ENCODE results near the gene NAGLU.
"Not testable (repeated sequence)": the region's sequence is repeated elsewhere in the genome, so short reads cannot be mapped to it uniquely, and the experiment has no call there.

NAGLU gene

DNA sequence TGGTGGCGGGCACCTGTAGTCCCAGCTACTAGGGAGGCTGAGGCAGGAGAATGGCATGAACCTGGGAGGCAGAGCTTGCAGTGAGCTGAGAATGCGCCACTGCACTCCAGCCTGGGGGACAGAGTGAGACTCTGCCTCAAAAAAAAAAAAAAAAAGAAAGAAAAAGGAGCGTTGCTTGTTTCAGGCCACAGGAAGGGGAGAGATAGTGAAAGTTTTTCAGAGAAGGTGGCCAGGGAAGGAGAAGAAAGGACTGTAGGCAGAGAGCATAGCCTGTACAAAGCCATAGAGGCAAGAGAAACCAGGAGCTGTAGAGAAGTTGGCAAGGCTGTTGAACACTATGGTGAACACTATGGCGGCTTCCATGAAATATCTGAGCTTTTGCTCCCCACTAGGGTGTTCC is 4.5 kb downstream of the NAGLU start:
- Histone ChIP-seq H3K79me1 (ENCODE audit: low read length) (peaks cover 14% of the 10 kb centered on the region), H3K4me1 (ENCODE audit: control insufficient read depth in 1 of 2, insufficient read depth in 2 of 2, low read length in 2 of 2) (peaks cover 14 to 18% of the 10 kb centered on the region in 2 experiments), H3K36me3 (ENCODE audit: control insufficient read depth in 1 of 2, insufficient read depth in 2 of 2, low read length in 2 of 2) (peaks cover 25 to 29% of the 10 kb centered on the region in 2 experiments)
- H3K9me3 ChIP-seq (ENCODE audit: insufficient read depth, low read depth, low read length); H2BK12ac ChIP-seq (ENCODE audit: low read length); H4K8ac ChIP-seq (ENCODE audit: low read depth, low read length); H3K23ac ChIP-seq (ENCODE audit: low read length); H2AK5ac ChIP-seq (ENCODE audit: low read length); H3K27ac ChIP-seq (ENCODE audit: low read depth, low read length); H3K27me3 ChIP-seq (ENCODE audit: insufficient read depth, low read length); H3K4ac ChIP-seq (ENCODE audit: low read depth, low read length); H3K18ac ChIP-seq (ENCODE audit: low read length); H4K91ac ChIP-seq (ENCODE audit: low read depth, low read length); H4K12ac ChIP-seq (ENCODE audit: low read depth, low read length); H3K4me3 ChIP-seq (ENCODE audit: low read depth, low read length); DNase-seq; H2AFZ ChIP-seq (ENCODE audit: insufficient read depth, low read length, poor library complexity); H3K14ac ChIP-seq (ENCODE audit: low read length); H2BK120ac ChIP-seq (ENCODE audit: insufficient read depth, low read length, poor library complexity); H3K9ac ChIP-seq (ENCODE audit: low read length); H2BK5ac ChIP-seq (ENCODE audit: low read depth, low read length, poor library complexity); H3K4me2 ChIP-seq (ENCODE audit: low read length); H3K79me2 ChIP-seq (ENCODE audit: control insufficient read depth, insufficient read depth, low read length, poor library complexity): not testable (repeated sequence)
- WGBS (ENCODE audit: extremely low coverage, insufficient coverage, insufficient read length) = no CpG with 5 or more reads among the region's 4 CpGs

DNA sequence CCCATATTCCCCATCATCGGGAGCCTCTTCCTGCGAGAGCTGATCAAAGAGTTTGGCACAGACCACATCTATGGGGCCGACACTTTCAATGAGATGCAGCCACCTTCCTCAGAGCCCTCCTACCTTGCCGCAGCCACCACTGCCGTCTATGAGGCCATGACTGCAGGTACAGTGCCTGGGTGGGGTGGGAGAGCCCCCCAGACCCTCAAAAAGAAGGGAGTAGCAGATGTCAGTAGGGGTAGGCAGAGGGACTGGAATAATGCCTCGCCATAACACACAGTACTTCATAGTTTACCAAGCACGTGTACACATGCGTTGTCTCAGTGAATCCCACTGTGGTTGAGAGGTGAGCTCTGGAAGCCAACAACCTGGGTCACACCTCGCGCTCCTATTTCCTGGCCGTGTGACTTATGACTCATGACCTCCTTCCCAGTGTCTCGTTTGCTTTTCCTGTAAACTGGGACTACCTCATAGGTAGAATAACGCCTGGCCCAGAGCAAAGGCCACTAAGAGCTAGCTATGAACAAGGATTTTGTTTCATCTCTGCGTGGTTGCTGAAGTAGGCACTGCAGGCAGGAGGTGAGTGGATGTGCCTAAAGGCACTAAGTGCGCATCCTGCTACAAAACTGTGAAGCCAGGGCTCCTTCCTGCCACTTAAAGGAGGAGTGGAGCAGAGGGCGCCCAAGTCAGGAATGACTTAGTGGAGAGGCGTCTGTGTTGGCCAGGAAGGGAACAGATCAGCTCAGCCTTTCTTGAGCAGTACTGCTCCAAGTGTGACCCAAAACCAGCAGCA is 5.2 kb downstream of the NAGLU start:
- WGBS (ENCODE audit: extremely low coverage, insufficient coverage, insufficient read length) = no CpG with 5 or more reads among the region's 17 CpGs
- Histone ChIP-seq H4K8ac (ENCODE audit: low read depth, low read length) (peak overlapping the region; percentile 41), H2AK5ac (ENCODE audit: low read length) (peak overlapping the region; percentile 7), H2BK12ac (ENCODE audit: low read length) (peak overlapping the region; percentile 66), H3K4ac (ENCODE audit: low read depth, low read length) (no peak overlapping the region), H3K27ac (ENCODE audit: low read depth, low read length) (peak overlapping the region; percentile 35), H3K9ac (ENCODE audit: low read length) (no peak overlapping the region), H2AFZ (ENCODE audit: insufficient read depth, low read length, poor library complexity) (no peak overlapping the region), H3K23ac (ENCODE audit: low read length) (no peak overlapping the region), H3K27me3 (ENCODE audit: insufficient read depth, low read length) (no peaks in the 10 kb centered on the region), H4K91ac (ENCODE audit: low read depth, low read length) (peak overlapping the region; percentile 53), H3K14ac (ENCODE audit: low read length) (peak overlapping the region; percentile 10), H3K79me2 (ENCODE audit: control insufficient read depth, insufficient read depth, low read length, poor library complexity) (peaks cover 4% of the 10 kb centered on the region), H3K9me3 (ENCODE audit: insufficient read depth, low read depth, low read length) (no peaks in the 10 kb centered on the region), H3K4me1 (ENCODE audit: control insufficient read depth in 1 of 2, insufficient read depth in 2 of 2, low read length in 2 of 2) (peaks cover 16 to 17% of the 10 kb centered on the region in 2 experiments), H4K12ac (ENCODE audit: low read depth, low read length) (peak overlapping the region; percentile 37), H3K4me2 (ENCODE audit: low read length) (no peak overlapping the region), H3K79me1 (ENCODE audit: low read length) (peaks cover 10% of the 10 kb centered on the region), H3K18ac (ENCODE audit: low read length) (peak overlapping the region; percentile 21), H2BK5ac (ENCODE audit: low read depth, low read length, poor library complexity) (no peak overlapping the region), H3K4me3 (ENCODE audit: low read depth, low read length) (no peak overlapping the region), H3K36me3 (ENCODE audit: control insufficient read depth in 1 of 2, insufficient read depth in 2 of 2, low read length in 2 of 2) (peaks cover 25 to 29% of the 10 kb centered on the region in 2 experiments), H2BK120ac (ENCODE audit: insufficient read depth, low read length, poor library complexity) (no peak overlapping the region)
- peak in 1 of 2 donors; percentile 30 for DNase-seq

DNA sequence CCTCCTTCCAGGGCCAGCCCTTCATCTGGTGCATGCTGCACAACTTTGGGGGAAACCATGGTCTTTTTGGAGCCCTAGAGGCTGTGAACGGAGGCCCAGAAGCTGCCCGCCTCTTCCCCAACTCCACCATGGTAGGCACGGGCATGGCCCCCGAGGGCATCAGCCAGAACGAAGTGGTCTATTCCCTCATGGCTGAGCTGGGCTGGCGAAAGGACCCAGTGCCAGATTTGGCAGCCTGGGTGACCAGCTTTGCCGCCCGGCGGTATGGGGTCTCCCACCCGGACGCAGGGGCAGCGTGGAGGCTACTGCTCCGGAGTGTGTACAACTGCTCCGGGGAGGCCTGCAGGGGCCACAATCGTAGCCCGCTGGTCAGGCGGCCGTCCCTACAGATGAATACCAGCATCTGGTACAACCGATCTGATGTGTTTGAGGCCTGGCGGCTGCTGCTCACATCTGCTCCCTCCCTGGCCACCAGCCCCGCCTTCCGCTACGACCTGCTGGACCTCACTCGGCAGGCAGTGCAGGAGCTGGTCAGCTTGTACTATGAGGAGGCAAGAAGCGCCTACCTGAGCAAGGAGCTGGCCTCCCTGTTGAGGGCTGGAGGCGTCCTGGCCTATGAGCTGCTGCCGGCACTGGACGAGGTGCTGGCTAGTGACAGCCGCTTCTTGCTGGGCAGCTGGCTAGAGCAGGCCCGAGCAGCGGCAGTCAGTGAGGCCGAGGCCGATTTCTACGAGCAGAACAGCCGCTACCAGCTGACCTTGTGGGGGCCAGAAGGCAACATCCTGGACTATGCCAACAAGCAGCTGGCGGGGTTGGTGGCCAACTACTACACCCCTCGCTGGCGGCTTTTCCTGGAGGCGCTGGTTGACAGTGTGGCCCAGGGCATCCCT is 7.4 kb downstream of the NAGLU start:
- Histone ChIP-seq H2AFZ (ENCODE audit: insufficient read depth, low read length, poor library complexity) (no peak overlapping the region), H2BK5ac (ENCODE audit: low read depth, low read length, poor library complexity) (no peak overlapping the region), H3K27me3 (ENCODE audit: insufficient read depth, low read length) (no peaks in the 10 kb centered on the region), H3K4ac (ENCODE audit: low read depth, low read length) (no peak overlapping the region), H3K79me2 (ENCODE audit: control insufficient read depth, insufficient read depth, low read length, poor library complexity) (no peaks in the 10 kb centered on the region), H4K8ac (ENCODE audit: low read depth, low read length) (no peak overlapping the region), H3K18ac (ENCODE audit: low read length) (no peak overlapping the region), H3K4me3 (ENCODE audit: low read depth, low read length) (no peak overlapping the region), H3K4me2 (ENCODE audit: low read length) (no peak overlapping the region), H3K4me1 (ENCODE audit: control insufficient read depth in 1 of 2, insufficient read depth in 2 of 2, low read length in 2 of 2) (peaks cover 19 to 21% of the 10 kb centered on the region in 2 experiments), H2BK120ac (ENCODE audit: insufficient read depth, low read length, poor library complexity) (no peak overlapping the region), H3K23ac (ENCODE audit: low read length) (no peak overlapping the region), H3K36me3 (ENCODE audit: control insufficient read depth in 1 of 2, insufficient read depth in 2 of 2, low read length in 2 of 2) (peaks cover 23 to 27% of the 10 kb centered on the region in 2 experiments), H3K14ac (ENCODE audit: low read length) (no peak overlapping the region), H4K91ac (ENCODE audit: low read depth, low read length) (no peak overlapping the region), H3K27ac (ENCODE audit: low read depth, low read length) (no peak overlapping the region), H3K9me3 (ENCODE audit: insufficient read depth, low read depth, low read length) (no peaks in the 10 kb centered on the region), H3K79me1 (ENCODE audit: low read length) (peaks cover 6% of the 10 kb centered on the region), H4K12ac (ENCODE audit: low read depth, low read length) (no peak overlapping the region), H3K9ac (ENCODE audit: low read length) (no peak overlapping the region), H2AK5ac (ENCODE audit: low read length) (no peak overlapping the region), H2BK12ac (ENCODE audit: low read length) (no peak overlapping the region)
- WGBS (ENCODE audit: extremely low coverage, insufficient coverage, insufficient read length) = no CpG with 5 or more reads among the region's 39 CpGs
- DNase-seq = peak; percentile 52 to 73

DNA sequence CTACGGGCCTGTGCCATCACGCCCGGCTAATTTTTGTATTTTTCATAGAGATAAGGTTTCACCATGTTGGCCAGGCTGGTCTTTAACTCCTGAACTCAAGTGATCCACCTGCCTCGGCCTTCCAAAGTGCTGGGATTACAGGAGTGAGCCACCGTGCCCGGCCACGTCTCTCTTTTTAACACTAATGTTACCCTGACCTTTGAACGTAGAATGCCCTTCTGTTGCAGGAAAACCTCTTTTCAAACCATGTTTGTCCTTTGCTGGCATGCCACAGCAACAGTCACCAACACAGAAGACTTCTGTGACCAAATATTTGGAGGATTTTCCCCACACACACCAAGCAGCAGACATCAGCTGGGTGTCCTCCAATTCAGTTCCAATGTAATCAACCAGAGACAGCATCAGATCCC is 8.8 kb downstream of the NAGLU start:
- Histone ChIP-seq H2AK5ac (ENCODE audit: low read length) (no peak overlapping the region), H3K9me3 (ENCODE audit: insufficient read depth, low read depth, low read length) (no peaks in the 10 kb centered on the region), H3K23ac (ENCODE audit: low read length) (no peak overlapping the region), H3K36me3 (ENCODE audit: control insufficient read depth in 1 of 2, insufficient read depth in 2 of 2, low read length in 2 of 2) (peaks cover 18 to 21% of the 10 kb centered on the region in 2 experiments), H2BK12ac (ENCODE audit: low read length) (no peak overlapping the region), H3K27me3 (ENCODE audit: insufficient read depth, low read length) (no peaks in the 10 kb centered on the region), H4K91ac (ENCODE audit: low read depth, low read length) (no peak overlapping the region), H3K27ac (ENCODE audit: low read depth, low read length) (no peak overlapping the region), H4K12ac (ENCODE audit: low read depth, low read length) (no peak overlapping the region), H3K79me1 (ENCODE audit: low read length) (peaks cover 6% of the 10 kb centered on the region), H3K4me2 (ENCODE audit: low read length) (no peak overlapping the region), H3K4ac (ENCODE audit: low read depth, low read length) (no peak overlapping the region), H2BK120ac (ENCODE audit: insufficient read depth, low read length, poor library complexity) (no peak overlapping the region), H3K18ac (ENCODE audit: low read length) (no peak overlapping the region), H3K4me1 (ENCODE audit: control insufficient read depth in 1 of 2, insufficient read depth in 2 of 2, low read length in 2 of 2) (peaks cover 24 to 27% of the 10 kb centered on the region in 2 experiments), H3K9ac (ENCODE audit: low read length) (no peak overlapping the region), H3K79me2 (ENCODE audit: control insufficient read depth, insufficient read depth, low read length, poor library complexity) (no peaks in the 10 kb centered on the region), H2AFZ (ENCODE audit: insufficient read depth, low read length, poor library complexity) (no peak overlapping the region), H3K4me3 (ENCODE audit: low read depth, low read length) (no peak overlapping the region), H4K8ac (ENCODE audit: low read depth, low read length) (no peak overlapping the region), H2BK5ac (ENCODE audit: low read depth, low read length, poor library complexity) (no peak overlapping the region), H3K14ac (ENCODE audit: low read length) (no peak overlapping the region)
- no CpG with 5 or more reads among the region's 8 CpGs for WGBS (ENCODE audit: extremely low coverage, insufficient coverage, insufficient read length)
- DNase-seq = no peak

All from trophoblast cell (in vitro differentiated cells and primary cell).